HepG2 (cell line): ENCODE data around the gene CFAP90.

Source experiments
- JUND ChIP-seq: sonication (generic); formaldehyde crosslinking; IDR thresholded peaks from 2 replicates; pipeline ENCODE4 v1.8.0; 2022; ENCODE audit warnings: mild to moderate bottlenecking, missing genetic modification reagents
- ZNF274 ChIP-seq: sonication (generic); formaldehyde crosslinking; IDR thresholded peaks from 2 replicates; pipeline ENCODE4 v1.5.1; 2020; ENCODE audit warnings: mild to moderate bottlenecking, missing genetic modification reagents
- ZZZ3 ChIP-seq: sonication (generic); formaldehyde crosslinking; IDR thresholded peaks from 2 replicates; pipeline ENCODE4 v1.4.0; 2020; ENCODE audit warnings: missing genetic modification reagents, mild to moderate bottlenecking, borderline replicate concordance
- TF ChIP-seq, protein P1 (sequence below): sonication (generic); formaldehyde crosslinking; IDR thresholded peaks from 2 replicates; pipeline ENCODE4 v1.5.0; 2020; ENCODE audit warnings: mild to moderate bottlenecking, missing genetic modification reagents, moderate library complexity
- TF ChIP-seq, protein P2 (sequence below): sonication (generic); formaldehyde crosslinking; IDR thresholded peaks from 2 replicates; pipeline ENCODE4 v1.4.0; 2020; ENCODE audit warnings: missing genetic modification reagents

DNA sequence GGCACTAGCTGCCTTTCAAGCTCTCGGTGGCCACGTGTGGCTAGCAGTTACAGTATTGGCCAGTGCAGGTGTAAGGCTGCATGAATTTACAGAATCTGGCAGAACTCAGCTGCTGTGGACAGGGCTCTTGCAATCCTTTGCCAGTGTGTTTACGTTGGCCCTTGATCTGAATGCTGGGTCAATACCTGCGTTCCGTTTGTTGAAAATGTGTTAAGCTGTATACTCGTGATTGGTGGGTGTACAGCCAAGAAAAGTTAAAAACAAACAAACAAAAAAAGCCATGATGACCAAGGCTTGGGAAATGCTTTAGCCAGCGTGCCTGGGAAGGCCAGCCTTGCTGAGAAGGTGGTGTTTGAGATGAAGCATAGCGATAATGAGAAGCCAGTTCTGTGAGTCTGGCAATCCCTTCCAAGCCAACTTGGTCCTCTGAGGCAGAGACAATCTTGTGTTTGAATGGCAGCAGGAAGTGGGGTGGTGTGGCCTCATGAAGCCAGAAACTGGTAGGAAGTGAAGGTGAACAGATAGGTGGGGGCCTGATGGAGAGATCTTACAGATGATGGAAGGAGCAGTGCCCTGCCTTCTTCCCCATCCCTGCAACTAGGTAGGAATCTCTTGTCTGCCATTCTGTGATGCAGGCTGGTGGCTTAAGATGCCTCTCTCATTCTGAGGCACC lies 820 bp upstream of the CFAP90 start:
- TF ChIP-seq JUND (CRISPR knock-in tag) (no peak), ZZZ3 (CRISPR knock-in tag) (no peak), ZNF274 (no peak)
- TF ChIP-seq, protein P1, sequence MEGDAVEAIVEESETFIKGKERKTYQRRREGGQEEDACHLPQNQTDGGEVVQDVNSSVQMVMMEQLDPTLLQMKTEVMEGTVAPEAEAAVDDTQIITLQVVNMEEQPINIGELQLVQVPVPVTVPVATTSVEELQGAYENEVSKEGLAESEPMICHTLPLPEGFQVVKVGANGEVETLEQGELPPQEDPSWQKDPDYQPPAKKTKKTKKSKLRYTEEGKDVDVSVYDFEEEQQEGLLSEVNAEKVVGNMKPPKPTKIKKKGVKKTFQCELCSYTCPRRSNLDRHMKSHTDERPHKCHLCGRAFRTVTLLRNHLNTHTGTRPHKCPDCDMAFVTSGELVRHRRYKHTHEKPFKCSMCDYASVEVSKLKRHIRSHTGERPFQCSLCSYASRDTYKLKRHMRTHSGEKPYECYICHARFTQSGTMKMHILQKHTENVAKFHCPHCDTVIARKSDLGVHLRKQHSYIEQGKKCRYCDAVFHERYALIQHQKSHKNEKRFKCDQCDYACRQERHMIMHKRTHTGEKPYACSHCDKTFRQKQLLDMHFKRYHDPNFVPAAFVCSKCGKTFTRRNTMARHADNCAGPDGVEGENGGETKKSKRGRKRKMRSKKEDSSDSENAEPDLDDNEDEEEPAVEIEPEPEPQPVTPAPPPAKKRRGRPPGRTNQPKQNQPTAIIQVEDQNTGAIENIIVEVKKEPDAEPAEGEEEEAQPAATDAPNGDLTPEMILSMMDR (CRISPR knock-in tag): no peak
- TF ChIP-seq, protein P2, sequence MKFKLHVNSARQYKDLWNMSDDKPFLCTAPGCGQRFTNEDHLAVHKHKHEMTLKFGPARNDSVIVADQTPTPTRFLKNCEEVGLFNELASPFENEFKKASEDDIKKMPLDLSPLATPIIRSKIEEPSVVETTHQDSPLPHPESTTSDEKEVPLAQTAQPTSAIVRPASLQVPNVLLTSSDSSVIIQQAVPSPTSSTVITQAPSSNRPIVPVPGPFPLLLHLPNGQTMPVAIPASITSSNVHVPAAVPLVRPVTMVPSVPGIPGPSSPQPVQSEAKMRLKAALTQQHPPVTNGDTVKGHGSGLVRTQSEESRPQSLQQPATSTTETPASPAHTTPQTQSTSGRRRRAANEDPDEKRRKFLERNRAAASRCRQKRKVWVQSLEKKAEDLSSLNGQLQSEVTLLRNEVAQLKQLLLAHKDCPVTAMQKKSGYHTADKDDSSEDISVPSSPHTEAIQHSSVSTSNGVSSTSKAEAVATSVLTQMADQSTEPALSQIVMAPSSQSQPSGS (CRISPR knock-in tag): no peak
